ENCODE measurements around the gene NDUFB4.

NDUFB4 gene

GRCh38 chr3:120649830-120650233, 53.7 kb downstream of the NDUFB4 start:
- no peak for DNase-seq (ENCODE audit: insufficient read length, low spot score)
- TF ChIP-seq, protein P1, sequence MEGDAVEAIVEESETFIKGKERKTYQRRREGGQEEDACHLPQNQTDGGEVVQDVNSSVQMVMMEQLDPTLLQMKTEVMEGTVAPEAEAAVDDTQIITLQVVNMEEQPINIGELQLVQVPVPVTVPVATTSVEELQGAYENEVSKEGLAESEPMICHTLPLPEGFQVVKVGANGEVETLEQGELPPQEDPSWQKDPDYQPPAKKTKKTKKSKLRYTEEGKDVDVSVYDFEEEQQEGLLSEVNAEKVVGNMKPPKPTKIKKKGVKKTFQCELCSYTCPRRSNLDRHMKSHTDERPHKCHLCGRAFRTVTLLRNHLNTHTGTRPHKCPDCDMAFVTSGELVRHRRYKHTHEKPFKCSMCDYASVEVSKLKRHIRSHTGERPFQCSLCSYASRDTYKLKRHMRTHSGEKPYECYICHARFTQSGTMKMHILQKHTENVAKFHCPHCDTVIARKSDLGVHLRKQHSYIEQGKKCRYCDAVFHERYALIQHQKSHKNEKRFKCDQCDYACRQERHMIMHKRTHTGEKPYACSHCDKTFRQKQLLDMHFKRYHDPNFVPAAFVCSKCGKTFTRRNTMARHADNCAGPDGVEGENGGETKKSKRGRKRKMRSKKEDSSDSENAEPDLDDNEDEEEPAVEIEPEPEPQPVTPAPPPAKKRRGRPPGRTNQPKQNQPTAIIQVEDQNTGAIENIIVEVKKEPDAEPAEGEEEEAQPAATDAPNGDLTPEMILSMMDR (IDR thresholded peaks at IDR 0.05; ENCODE audit: insufficient read depth, missing control alignments), result no peak
- no peak for FAIRE-seq

DNA sequence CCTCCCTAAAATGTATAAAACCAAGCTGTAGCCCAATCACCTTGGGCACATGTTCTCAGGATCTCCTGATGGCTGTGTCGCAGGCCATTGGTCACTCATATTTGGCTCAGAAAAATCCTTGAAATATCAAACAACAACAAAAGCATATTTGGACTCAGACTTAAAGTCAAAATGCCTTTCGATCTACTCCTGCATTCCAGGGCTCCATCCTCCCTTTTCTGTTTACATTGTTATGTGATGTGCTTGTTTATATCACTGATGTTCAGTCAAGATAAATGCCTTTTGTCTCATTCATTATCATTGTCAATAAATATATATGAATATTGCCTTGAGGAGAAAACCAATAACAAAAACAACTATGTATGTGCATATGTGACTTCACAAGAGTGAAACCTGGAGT, 54.2 kb downstream of the NDUFB4 start:
- DNase-seq (ENCODE audit: insufficient read length, low spot score) (no peak), FAIRE-seq (no peak)
- TF ChIP-seq, protein P1 (IDR thresholded peaks at IDR 0.05; ENCODE audit: insufficient read depth, missing control alignments), result no peak
